ENCODE data around the gene TBC1D10A.

DNA sequence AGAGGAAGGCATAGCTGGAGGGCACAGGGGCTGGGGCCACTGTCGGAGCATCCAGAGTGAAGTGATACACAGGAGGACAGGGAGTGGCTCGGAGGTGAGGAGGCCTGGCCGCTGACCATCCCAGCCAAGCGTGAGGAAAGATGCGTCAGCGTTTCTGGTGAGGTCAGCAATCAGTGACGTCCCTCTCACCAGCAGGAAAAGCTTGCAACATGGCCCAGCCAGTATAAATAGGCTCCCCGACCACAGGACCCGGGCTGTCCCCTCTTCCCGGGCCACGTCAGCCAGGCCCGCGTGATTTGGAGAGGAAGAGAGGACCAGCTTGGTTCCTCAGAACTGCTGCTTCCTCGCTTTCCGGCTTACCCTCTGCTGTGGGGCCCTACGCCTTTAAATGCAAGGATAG is 55.9 kb downstream of the TBC1D10A start:
- TF ChIP-seq, protein P1, sequence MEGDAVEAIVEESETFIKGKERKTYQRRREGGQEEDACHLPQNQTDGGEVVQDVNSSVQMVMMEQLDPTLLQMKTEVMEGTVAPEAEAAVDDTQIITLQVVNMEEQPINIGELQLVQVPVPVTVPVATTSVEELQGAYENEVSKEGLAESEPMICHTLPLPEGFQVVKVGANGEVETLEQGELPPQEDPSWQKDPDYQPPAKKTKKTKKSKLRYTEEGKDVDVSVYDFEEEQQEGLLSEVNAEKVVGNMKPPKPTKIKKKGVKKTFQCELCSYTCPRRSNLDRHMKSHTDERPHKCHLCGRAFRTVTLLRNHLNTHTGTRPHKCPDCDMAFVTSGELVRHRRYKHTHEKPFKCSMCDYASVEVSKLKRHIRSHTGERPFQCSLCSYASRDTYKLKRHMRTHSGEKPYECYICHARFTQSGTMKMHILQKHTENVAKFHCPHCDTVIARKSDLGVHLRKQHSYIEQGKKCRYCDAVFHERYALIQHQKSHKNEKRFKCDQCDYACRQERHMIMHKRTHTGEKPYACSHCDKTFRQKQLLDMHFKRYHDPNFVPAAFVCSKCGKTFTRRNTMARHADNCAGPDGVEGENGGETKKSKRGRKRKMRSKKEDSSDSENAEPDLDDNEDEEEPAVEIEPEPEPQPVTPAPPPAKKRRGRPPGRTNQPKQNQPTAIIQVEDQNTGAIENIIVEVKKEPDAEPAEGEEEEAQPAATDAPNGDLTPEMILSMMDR (conservative IDR thresholded peaks at IDR 0.05 in 1 of 2, IDR thresholded peaks at IDR 0.05 in 1 of 2; ENCODE audit: low read depth in 1 of 2, low read length in 2 of 2) = no peak
- TF ChIP-seq EZH2 (IDR thresholded peaks at IDR 0.05; ENCODE audit: low read length, missing control alignments) = no peak
